ENCODE results near the gene RGS13. TPM values are rescaled to one million over a fixed set of nuclear protein-coding genes. Genes with fewer than 3 reads are reported as not detected.

The RGS13 gene
- polyA plus RNA-seq, 1 donor, result 2.3 TPM

- peaks cover 7% of the 10 kb centered on the region for H3K4me1 ChIP-seq (ENCODE audit: control insufficient read depth, insufficient read depth, low read length)
- WGBS (ENCODE audit: insufficient coverage, low lambda C conversion rate), result 17% methylated on average over 2 of the region's 3 CpGs
- no peak overlapping the region for H3K27ac ChIP-seq (ENCODE audit: low read length)
- H3K27me3 ChIP-seq (ENCODE audit: control insufficient read depth, insufficient read depth, low read length), result no peaks in the 10 kb centered on the region
- no peaks in the 10 kb centered on the region for H3K36me3 ChIP-seq (ENCODE audit: control insufficient read depth, insufficient read depth, low read length)
- no peak overlapping the region for H3K4me3 ChIP-seq (ENCODE audit: low read length)
- no peaks in the 10 kb centered on the region for H3K9me3 ChIP-seq (ENCODE audit: control insufficient read depth, low read depth, low read length)
- peak in 1 of 2 donors; percentile 20 for DNase-seq
These were observed 9.4 kb upstream of the RGS13 start for GRCh38 chr1:192626366-192627179.

- H3K4me3 ChIP-seq (ENCODE audit: low read length), result no peak overlapping the region
- H3K27ac ChIP-seq (ENCODE audit: low read length), result no peak overlapping the region
- H3K9me3 ChIP-seq (ENCODE audit: control insufficient read depth, low read depth, low read length), result no peaks in the 10 kb centered on the region
- H3K4me1 ChIP-seq (ENCODE audit: control insufficient read depth, insufficient read depth, low read length), result peaks cover 13% of the 10 kb centered on the region
- H3K27me3 ChIP-seq (ENCODE audit: control insufficient read depth, insufficient read depth, low read length), result no peaks in the 10 kb centered on the region
- DNase-seq, result no peak
- H3K36me3 ChIP-seq (ENCODE audit: control insufficient read depth, insufficient read depth, low read length), result no peaks in the 10 kb centered on the region
- no CpG with 5 or more reads among the region's 5 CpGs for WGBS (ENCODE audit: insufficient coverage, low lambda C conversion rate)
These were observed 8.0 kb upstream of the RGS13 start for GRCh38 chr1:192627901-192628300.

- 100% methylated on average over 1 of the region's 1 CpG for WGBS (ENCODE audit: insufficient coverage, low lambda C conversion rate)
- H3K27me3 ChIP-seq (ENCODE audit: control insufficient read depth, insufficient read depth, low read length), result no peaks in the 10 kb centered on the region
- H3K4me1 ChIP-seq (ENCODE audit: control insufficient read depth, insufficient read depth, low read length), result peaks cover 16% of the 10 kb centered on the region
- no peak for DNase-seq
- H3K9me3 ChIP-seq (ENCODE audit: control insufficient read depth, low read depth, low read length), result no peaks in the 10 kb centered on the region
- no peak overlapping the region for H3K27ac ChIP-seq (ENCODE audit: low read length)
- no peak overlapping the region for H3K4me3 ChIP-seq (ENCODE audit: low read length)
- H3K36me3 ChIP-seq (ENCODE audit: control insufficient read depth, insufficient read depth, low read length), result no peaks in the 10 kb centered on the region
These were observed 7.4 kb upstream of the RGS13 start for GRCh38 chr1:192628396-192629057.

DNA sequence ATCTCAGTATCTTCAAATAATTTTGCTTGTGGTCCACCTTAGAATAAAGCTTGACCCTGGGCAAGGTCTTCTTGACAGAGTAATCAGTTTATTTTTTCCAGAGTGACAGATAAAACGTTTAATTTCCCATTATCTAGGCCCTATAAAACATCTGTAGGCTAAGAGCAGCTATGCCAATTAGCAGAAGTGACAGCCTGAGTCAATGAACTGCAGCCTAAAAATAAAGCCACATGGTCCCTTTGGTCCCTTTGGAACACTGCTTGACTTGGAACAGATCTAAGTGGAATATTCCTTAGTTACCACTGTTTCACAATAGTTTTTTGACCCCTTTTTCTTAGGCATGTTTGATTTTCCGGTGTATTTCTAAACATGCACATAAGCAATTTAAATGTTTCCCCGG is 6.3 kb upstream of the RGS13 start:
- Histone ChIP-seq H3K4me3 (ENCODE audit: low read length) (no peak overlapping the region), H3K36me3 (ENCODE audit: control insufficient read depth, insufficient read depth, low read length) (no peaks in the 10 kb centered on the region), H3K27me3 (ENCODE audit: control insufficient read depth, insufficient read depth, low read length) (no peaks in the 10 kb centered on the region), H3K27ac (ENCODE audit: low read length) (no peak overlapping the region), H3K9me3 (ENCODE audit: control insufficient read depth, low read depth, low read length) (no peaks in the 10 kb centered on the region), H3K4me1 (ENCODE audit: control insufficient read depth, insufficient read depth, low read length) (peaks cover 16% of the 10 kb centered on the region)
- no peak for DNase-seq
- 100% methylated on average over 2 of the region's 3 CpGs for WGBS (ENCODE audit: insufficient coverage, low lambda C conversion rate)

GRCh38 chr1:192630521-192631287 is 5.2 kb upstream of the RGS13 start:
- Histone ChIP-seq H3K36me3 (ENCODE audit: control insufficient read depth, insufficient read depth, low read length) (no peaks in the 10 kb centered on the region), H3K9me3 (ENCODE audit: control insufficient read depth, low read depth, low read length) (no peaks in the 10 kb centered on the region), H3K27me3 (ENCODE audit: control insufficient read depth, insufficient read depth, low read length) (no peaks in the 10 kb centered on the region), H3K27ac (ENCODE audit: low read length) (no peak overlapping the region), H3K4me3 (ENCODE audit: low read length) (no peak overlapping the region), H3K4me1 (ENCODE audit: control insufficient read depth, insufficient read depth, low read length) (peaks cover 16% of the 10 kb centered on the region)
- WGBS (ENCODE audit: insufficient coverage, low lambda C conversion rate), result 46% methylated on average over 4 of the region's 6 CpGs
- no peak for DNase-seq

DNA sequence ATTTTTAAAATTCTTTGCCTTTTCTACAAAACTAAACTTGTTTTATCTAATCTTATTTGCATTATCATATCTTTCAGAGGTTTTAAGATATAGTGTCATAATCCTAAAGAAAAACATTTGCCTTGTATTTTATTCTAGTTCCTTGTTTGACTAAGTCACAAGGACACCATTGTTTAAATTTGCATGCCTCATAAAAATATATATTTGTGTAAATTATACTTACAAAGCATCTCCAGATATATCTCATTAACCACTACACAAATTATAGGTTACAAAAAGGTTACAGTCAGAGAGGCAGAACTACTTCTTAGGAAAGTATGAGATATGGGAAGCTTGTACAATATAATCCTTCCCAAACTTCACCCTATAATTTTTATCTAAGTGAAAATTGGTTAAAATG is 4.2 kb upstream of the RGS13 start:
- DNase-seq, result no peak
- Histone ChIP-seq H3K27me3 (ENCODE audit: control insufficient read depth, insufficient read depth, low read length) (no peaks in the 10 kb centered on the region), H3K27ac (ENCODE audit: low read length) (no peak overlapping the region), H3K36me3 (ENCODE audit: control insufficient read depth, insufficient read depth, low read length) (no peaks in the 10 kb centered on the region), H3K4me3 (ENCODE audit: low read length) (no peak overlapping the region), H3K9me3 (ENCODE audit: control insufficient read depth, low read depth, low read length) (no peaks in the 10 kb centered on the region), H3K4me1 (ENCODE audit: control insufficient read depth, insufficient read depth, low read length) (peaks cover 11% of the 10 kb centered on the region)

DNA sequence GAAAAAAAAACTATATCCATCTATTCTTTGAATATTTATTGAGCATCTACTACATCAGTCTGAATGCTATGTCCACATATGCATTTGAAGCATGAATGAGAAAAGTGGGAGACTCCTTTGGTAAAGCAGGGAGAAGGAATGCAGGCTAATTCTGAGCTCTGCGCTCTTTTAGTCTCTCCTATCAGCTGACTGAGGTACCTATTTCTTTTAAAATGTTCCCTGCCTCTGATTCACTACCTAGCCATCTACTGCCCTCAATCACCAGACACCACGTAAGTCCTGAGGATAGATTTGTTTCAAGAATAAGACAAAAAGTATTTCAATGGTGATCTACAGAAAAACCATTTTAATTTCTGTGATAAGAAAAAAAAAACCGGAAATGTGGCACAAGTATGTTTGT is 3.8 kb upstream of the RGS13 start:
- H3K27me3 ChIP-seq (ENCODE audit: control insufficient read depth, insufficient read depth, low read length), result no peaks in the 10 kb centered on the region
- no peak for DNase-seq
- no peaks in the 10 kb centered on the region for H3K9me3 ChIP-seq (ENCODE audit: control insufficient read depth, low read depth, low read length)
- H3K4me3 ChIP-seq (ENCODE audit: low read length), result no peak overlapping the region
- peaks cover 9% of the 10 kb centered on the region for H3K4me1 ChIP-seq (ENCODE audit: control insufficient read depth, insufficient read depth, low read length)
- whole genome bisulfite sequencing (ENCODE audit: insufficient coverage, low lambda C conversion rate), result 83% methylated on average over 2 of the region's 3 CpGs
- H3K36me3 ChIP-seq (ENCODE audit: control insufficient read depth, insufficient read depth, low read length), result no peaks in the 10 kb centered on the region
- H3K27ac ChIP-seq (ENCODE audit: low read length), result no peak overlapping the region

DNA sequence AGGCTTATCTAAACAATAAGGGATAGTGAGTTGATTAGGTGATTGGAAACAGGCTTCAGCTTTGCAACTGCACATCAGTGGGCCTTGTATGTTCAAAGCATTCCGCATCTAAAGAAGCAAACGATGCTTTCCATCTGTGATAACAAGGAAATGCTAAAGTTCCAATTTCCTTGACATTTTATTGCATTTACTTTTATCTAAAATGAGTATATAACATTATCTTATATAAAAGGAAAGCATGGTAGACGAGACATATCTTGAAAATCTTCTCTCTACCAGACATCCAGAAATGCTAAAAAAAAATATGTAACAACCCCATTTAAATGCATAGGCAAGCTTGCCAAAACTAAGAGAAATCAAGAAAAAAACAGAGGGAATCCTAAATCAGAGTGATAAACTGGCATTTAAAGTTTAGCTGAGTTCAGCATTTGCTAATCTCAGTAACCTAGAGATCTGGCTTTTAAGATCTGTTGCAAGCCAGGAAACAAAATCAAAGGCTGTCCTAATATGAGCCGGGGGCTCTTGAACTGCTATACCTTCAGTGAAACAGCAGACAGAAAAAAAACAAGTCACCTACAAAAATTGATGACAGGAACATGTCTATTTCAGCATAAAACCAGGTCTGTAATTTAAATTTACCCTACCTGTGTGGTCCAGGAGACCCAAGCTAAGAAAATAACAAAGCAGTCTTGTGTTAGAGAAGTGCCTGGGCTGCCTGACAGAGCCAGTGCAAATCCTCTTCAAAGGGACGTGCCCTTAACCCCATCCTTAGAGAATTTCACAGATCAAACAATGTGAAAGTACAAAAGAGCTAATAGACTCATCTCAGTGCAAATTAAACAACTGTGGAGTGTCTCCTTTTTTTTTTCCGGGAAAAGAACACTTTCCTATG is 3.1 kb upstream of the RGS13 start:
- Histone ChIP-seq H3K4me1 (ENCODE audit: control insufficient read depth, insufficient read depth, low read length) (peaks cover 9% of the 10 kb centered on the region), H3K36me3 (ENCODE audit: control insufficient read depth, insufficient read depth, low read length) (no peaks in the 10 kb centered on the region), H3K9me3 (ENCODE audit: control insufficient read depth, low read depth, low read length) (no peaks in the 10 kb centered on the region), H3K4me3 (ENCODE audit: low read length) (no peak overlapping the region), H3K27me3 (ENCODE audit: control insufficient read depth, insufficient read depth, low read length) (no peaks in the 10 kb centered on the region), H3K27ac (ENCODE audit: low read length) (no peak overlapping the region)
- no peak for DNase-seq
- WGBS (ENCODE audit: insufficient coverage, low lambda C conversion rate), result 33% methylated on average over 2 of the region's 6 CpGs

DNA sequence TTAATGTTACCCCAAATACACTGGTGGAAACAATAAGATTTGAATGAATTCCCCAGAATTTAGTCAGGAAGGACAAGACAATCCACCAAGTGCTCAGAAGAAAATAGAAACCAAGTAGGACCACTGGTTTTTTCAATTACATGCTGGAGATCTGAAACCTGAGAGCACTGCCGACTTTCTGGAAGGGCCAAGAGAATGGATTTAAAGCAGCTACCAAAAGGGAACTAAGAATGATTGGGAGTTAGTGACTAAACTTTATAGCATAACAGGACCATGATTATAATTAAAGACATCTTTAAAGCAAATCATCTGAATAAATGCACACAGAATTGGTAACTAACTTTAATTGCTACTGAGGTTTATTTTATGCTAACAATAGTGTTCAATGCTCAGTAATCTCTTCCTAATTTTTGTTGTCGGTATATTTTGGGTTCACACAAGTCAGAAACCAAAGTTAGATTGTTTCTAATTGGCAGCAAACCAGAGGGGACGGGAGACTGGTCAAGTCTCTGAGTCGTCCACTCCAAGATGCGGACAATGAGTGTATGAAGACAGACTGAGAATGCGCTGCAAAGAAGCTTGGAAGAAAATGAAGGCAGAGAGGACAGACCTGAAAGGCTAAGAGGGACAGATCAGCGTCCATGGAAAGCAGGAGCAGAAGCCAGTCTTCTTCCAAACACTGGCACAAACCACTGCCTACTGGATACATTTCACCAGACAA is 2.3 kb upstream of the RGS13 start:
- Histone ChIP-seq H3K27ac (ENCODE audit: low read length) (no peak overlapping the region), H3K4me1 (ENCODE audit: control insufficient read depth, insufficient read depth, low read length) (peaks cover 9% of the 10 kb centered on the region)
- 86% methylated on average over 5 of the region's 7 CpGs for WGBS (ENCODE audit: insufficient coverage, low lambda C conversion rate)

More for the DNA sequence above, 2.3 kb upstream of the RGS13 start:
- H3K36me3 ChIP-seq (ENCODE audit: control insufficient read depth, insufficient read depth, low read length), result no peaks in the 10 kb centered on the region
- H3K27me3 ChIP-seq (ENCODE audit: control insufficient read depth, insufficient read depth, low read length), result no peaks in the 10 kb centered on the region
- no peak overlapping the region for H3K4me3 ChIP-seq (ENCODE audit: low read length)
- no peaks in the 10 kb centered on the region for H3K9me3 ChIP-seq (ENCODE audit: control insufficient read depth, low read depth, low read length)
- no peak for DNase-seq
